CD4-positive, alpha-beta T cell (primary cell): ENCODE measurements around the gene ADARB2. TPM values are rescaled to one million over a fixed set of nuclear protein-coding genes. Genes with fewer than 3 reads are reported as not detected.

Experiments used
- ATAC-seq: fragments of 200-7000 bp; cut with Tn5 transposase; one replicate; pipeline ENCODE4 v1.10.0; 2022; ENCODE audit warnings: mild to moderate bottlenecking; ENCODE audit not compliant: poor library complexity
- CTCF ChIA-PET: fragments of 350-600 bp; sonication (Branson Sonifier 250); formaldehyde crosslinking; loops from one replicate; lab custom pipeline; 2021; ENCODE audit warnings: antibody characterized with exemption, inconsistent platforms; lab: Charles Lee
- POLR2A ChIA-PET: fragments of 350-600 bp; sonication (Branson Sonifier 250); formaldehyde crosslinking; loops from one replicate; lab custom pipeline; 2021; ENCODE audit warnings: antibody characterized with exemption, inconsistent platforms; lab: Charles Lee
- DNase-seq, 14 experiments: peaks; one replicate each; pipeline ENCODE4 v3.0.0-alpha.2; 2013 to 2020; ENCODE audit warnings: mixed read lengths in 2 of 14
- H3K27ac ChIP-seq, 2 donors: one replicate each; pipeline versions ENCODE4 v1.5.1 to v1.7.0; 2013; ENCODE audit warnings: low read length in 2 of 2, low read depth in 1 of 2, mild to moderate bottlenecking in 1 of 2
- H3K27me3 ChIP-seq, 2 experiments: 1 replicate in 1 of 2; 2 replicates in 1 of 2; pipeline versions ENCODE4 v1.6.1 to v1.7.0; 2013; ENCODE audit warnings: low read length in 2 of 2, control low read depth in 1 of 2, mild to moderate bottlenecking in 1 of 2, moderate library complexity in 1 of 2; ENCODE audit not compliant: insufficient read depth in 2 of 2, control insufficient read depth in 1 of 2
- H3K36me3 ChIP-seq: one replicate; pipeline ENCODE4 v1.6.1; 2013; ENCODE audit warnings: low read length, control low read depth; ENCODE audit not compliant: insufficient read depth
- H3K4me1 ChIP-seq: one replicate; pipeline ENCODE4 v1.6.1; 2013; ENCODE audit warnings: low read length, control low read depth; ENCODE audit not compliant: insufficient read depth
- H3K4me3 ChIP-seq: one replicate; pipeline ENCODE4 v1.5.1; 2013; ENCODE audit warnings: mild to moderate bottlenecking, low read length, moderate library complexity
- H3K9me3 ChIP-seq, 2 experiments: 1 replicate in 1 of 2; 2 replicates in 1 of 2; pipeline versions ENCODE4 v1.6.1 to v1.7.0; 2013; ENCODE audit warnings: low read length in 2 of 2, mild to moderate bottlenecking in 2 of 2, control low read depth in 1 of 2, moderate library complexity in 1 of 2; ENCODE audit not compliant: control insufficient read depth in 1 of 2, insufficient read depth in 1 of 2
- H3K27ac Mint-ChIP-seq: one replicate; pipeline ENCODE4 v1.8.0; 2020; ENCODE audit warnings: mixed read lengths
- H3K27me3 Mint-ChIP-seq: one replicate; pipeline ENCODE4 v1.8.0; 2021; ENCODE audit warnings: mixed read lengths
- H3K36me3 Mint-ChIP-seq: one replicate; pipeline ENCODE4 v1.8.0; 2021; ENCODE audit warnings: low read depth, mixed read lengths
- H3K4me1 Mint-ChIP-seq: one replicate; pipeline ENCODE4 v1.8.0; 2021; ENCODE audit warnings: low read depth, mixed read lengths
- H3K4me3 Mint-ChIP-seq: one replicate; pipeline ENCODE4 v1.8.0; 2020; ENCODE audit warnings: mild to moderate bottlenecking, mixed read lengths
- H3K9me3 Mint-ChIP-seq: one replicate; pipeline ENCODE4 v1.8.0; 2020; ENCODE audit warnings: mixed read lengths
- CTCF ChIP-seq: fragments of 200-600 bp; IDR thresholded peaks from one replicate; pipeline ENCODE4 v1.8.0; 2022; ENCODE audit warnings: antibody characterized with exemption, mild to moderate bottlenecking
- intact Hi-C, 2 experiments: fragments of 100-400 bp; cut with DNase I in 1 of 2; cut with micrococcal nuclease in 1 of 2; formaldehyde crosslinking; loops; one replicate each; pipeline versions ENCODE4 v1.15.1 to v1.9.0; 2023 to 2025; cut with DNase I, micrococcal nuclease
- total RNA-seq, 174 experiments: library from RNA in 2 of 174; stranded (reverse) in 2 of 174; gene quantifications; one replicate each; pipeline ENCODE4 v1.2.3 and lab custom pipeline; 2021 to 2026

Gene ADARB2
- total RNA-seq, 2 experiments from 2014 or later = 0.14 TPM; not detected in 1

DNA sequence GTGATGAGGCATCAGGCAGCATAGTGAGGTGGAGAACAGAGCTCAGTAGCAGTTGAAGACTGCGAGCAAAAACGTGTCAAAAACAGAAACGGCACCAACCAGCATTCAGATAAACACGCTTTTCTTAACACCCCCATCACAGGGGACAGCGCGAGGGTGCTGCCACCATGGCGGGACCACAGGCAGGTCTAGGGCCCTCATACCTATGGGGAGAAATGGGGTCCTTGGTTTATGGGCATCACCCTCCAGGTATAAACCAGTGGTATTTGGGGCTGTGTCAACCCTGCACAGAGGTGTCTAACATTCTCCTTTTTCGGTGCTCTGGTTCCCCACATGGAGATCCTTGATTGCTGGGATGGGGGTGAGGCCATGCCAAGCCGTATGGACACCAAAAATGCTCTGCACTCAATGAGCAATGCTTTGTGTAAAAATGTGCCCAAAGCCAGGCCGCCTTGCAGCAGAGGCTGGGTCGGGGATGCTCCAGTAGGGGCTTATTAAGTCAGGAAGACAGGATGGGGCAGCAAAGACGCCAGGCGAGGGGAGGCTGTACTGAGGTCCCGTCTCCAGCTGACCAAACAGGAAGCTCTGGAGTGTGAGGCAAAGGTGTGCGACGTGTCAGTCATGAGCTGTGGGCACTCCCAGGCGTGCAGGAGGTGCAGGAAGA is 489.6 kb downstream of the ADARB2 start:
- ATAC-seq = no peak
- no peak for DNase-seq
- ChIA-PET CTCF (no interaction called here), POLR2A (no interaction called here)
- TF ChIP-seq CTCF = no peak
- Mint-ChIP-seq H3K4me3 (no peak overlapping the region), H3K27ac (no peak overlapping the region), H3K27me3 (peaks cover 68% of the 10 kb centered on the region), H3K4me1 (no peaks in the 10 kb centered on the region), H3K36me3 (no peaks in the 10 kb centered on the region), H3K9me3 (no peaks in the 10 kb centered on the region)
- peaks cover 22 to 28% of the 10 kb centered on the region in 2 experiments for H3K27me3 ChIP-seq
- H3K36me3 ChIP-seq = no peaks in the 10 kb centered on the region
- peaks cover 0 to 15% of the 10 kb centered on the region in 2 experiments for H3K9me3 ChIP-seq
- no peak overlapping the region for H3K27ac ChIP-seq
- H3K4me1 ChIP-seq = no peaks in the 10 kb centered on the region
- intact Hi-C loops = no loop called here
- H3K4me3 ChIP-seq = no peak overlapping the region

GRCh38 chr10:1244493-1244892 is 492.8 kb downstream of the ADARB2 start:
- H3K4me3 Mint-ChIP-seq = no peak overlapping the region
- POLR2A ChIA-PET = no interaction called here
- no peaks in the 10 kb centered on the region for H3K9me3 Mint-ChIP-seq
- Histone ChIP-seq H3K27me3 (peaks cover 21 to 34% of the 10 kb centered on the region in 2 experiments), H3K4me3 (no peak overlapping the region), H3K27ac (no peak overlapping the region), H3K9me3 (peaks cover 0 to 26% of the 10 kb centered on the region in 2 experiments), H3K4me1 (peaks cover 6% of the 10 kb centered on the region), H3K36me3 (no peaks in the 10 kb centered on the region)
- peaks cover 9% of the 10 kb centered on the region for H3K4me1 Mint-ChIP-seq
- H3K27ac Mint-ChIP-seq = no peak overlapping the region
- CTCF ChIA-PET = no interaction called here
- TF ChIP-seq CTCF = no peak
- ATAC-seq (no peak), DNase-seq (no peak)
- no peaks in the 10 kb centered on the region for H3K36me3 Mint-ChIP-seq
- intact Hi-C loops = no loop called here
- peaks cover 48% of the 10 kb centered on the region for H3K27me3 Mint-ChIP-seq

- H3K36me3 Mint-ChIP-seq = no peaks in the 10 kb centered on the region
- H3K9me3 Mint-ChIP-seq = no peaks in the 10 kb centered on the region
- Histone ChIP-seq H3K27ac (no peak overlapping the region), H3K27me3 (peaks cover 13 to 33% of the 10 kb centered on the region in 2 experiments), H3K4me1 (peaks cover 6% of the 10 kb centered on the region), H3K9me3 (peaks cover 0 to 26% of the 10 kb centered on the region in 2 experiments), H3K4me3 (no peak overlapping the region), H3K36me3 (no peaks in the 10 kb centered on the region)
- ChIA-PET POLR2A (no interaction called here), CTCF (no interaction called here)
- DNase-seq (no peak), ATAC-seq (no peak)
- no peak for TF ChIP-seq CTCF
- H3K27me3 Mint-ChIP-seq = peaks cover 43% of the 10 kb centered on the region
- no peak overlapping the region for H3K4me3 Mint-ChIP-seq
- H3K4me1 Mint-ChIP-seq = peaks cover 9% of the 10 kb centered on the region
- intact Hi-C loops = no loop called here
- H3K27ac Mint-ChIP-seq = no peak overlapping the region
Observed at GRCh38 chr10:1243486-1244234, 493.7 kb downstream of the ADARB2 start.
